Fibroblast of skin of left biceps (primary cell): ENCODE data around the gene ABCB11.
"Not testable (repeated sequence)": the region's sequence is repeated elsewhere in the genome, so short reads cannot be mapped to it uniquely, and the experiment has no call there.

Experiments
- DNase-seq, 2 experiments: peaks; one replicate each; pipeline ENCODE4 v3.0.0-alpha.2; 2013; ENCODE audit warnings: low read depth in 2 of 2

The ABCB11 gene

DNA sequence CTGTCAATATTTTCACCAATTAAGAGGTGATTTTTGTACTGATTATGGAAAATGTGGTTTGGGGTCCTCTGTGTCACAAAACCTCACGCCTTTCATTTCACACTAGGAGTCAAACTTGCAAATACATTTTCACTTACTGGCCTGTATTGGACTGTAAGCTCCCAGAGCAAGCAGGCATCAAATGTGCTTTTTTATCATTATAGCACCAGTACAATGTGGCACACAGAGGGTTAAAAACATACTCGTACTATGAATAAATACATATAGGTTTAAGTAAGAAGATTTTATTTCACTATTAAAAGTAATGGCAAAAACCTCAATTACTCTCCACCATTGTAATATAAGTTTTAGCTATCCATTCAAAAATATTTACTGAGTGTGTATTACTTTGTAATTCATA is 56.7 kb downstream of the ABCB11 start:
- DNase-seq = no peak

DNA sequence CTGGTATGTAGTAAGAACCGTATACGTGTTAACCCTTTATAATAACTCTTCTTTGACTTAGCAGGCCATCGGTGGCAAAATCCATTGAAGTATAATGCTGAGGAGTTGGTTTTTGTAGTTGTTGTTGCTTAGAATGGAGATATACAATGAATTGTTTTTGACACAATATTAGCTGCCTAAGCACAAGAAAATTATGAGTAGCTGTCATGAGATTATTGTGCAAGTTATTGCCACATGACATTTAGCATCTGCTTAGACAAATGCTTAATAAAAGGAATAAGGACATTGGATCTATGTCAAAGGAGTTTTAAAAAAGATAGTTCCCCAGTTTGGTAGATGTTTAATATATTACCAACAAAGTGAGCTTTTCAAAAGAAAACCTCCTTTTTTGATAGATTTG is 59.9 kb downstream of the ABCB11 start:
- no peak for DNase-seq

DNA sequence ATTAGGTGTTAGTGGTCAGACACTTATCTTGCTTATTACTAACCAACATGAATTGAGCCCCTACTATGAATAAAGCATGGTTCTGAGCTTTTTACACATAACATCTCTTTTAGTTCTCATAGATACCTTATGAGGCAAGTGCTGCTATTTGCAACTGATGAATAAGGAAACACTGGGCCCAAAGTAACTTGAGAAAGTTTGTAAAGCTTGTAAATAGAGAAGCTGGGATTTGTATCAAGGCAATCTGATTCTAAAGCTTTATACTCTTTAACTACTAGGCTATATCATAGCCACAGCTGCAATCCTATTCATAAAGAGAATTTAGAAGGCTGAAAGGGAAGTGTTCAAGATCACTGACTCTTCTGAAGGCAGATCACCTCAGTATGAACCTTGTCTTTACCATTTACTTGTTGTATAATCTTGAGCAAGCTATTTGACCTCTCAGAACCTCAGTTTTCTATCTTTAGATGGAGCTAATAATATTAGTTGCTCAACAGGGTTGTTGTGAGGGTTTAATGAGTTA is 60.4 kb downstream of the ABCB11 start:
- DNase-seq = no peak

DNA sequence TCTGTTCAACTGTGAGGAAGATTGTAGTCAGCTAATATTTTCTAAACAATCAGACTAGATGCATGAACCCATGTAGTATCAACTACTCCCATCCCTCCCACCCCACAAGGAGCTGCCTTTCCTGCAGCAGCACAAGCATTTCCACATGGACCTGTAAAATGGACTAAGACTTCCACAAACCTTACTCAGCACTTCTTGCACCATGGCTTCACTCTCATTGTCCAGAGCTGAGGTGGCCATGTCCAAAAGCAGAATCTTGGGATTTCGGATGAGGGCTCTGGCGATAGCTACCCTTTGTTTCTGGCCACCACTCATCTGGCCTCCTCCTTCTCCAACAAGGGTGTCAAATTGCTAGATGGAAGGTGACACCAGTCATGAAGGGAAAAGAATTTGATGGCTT is 61.3 kb downstream of the ABCB11 start:
- no peak for DNase-seq

DNA sequence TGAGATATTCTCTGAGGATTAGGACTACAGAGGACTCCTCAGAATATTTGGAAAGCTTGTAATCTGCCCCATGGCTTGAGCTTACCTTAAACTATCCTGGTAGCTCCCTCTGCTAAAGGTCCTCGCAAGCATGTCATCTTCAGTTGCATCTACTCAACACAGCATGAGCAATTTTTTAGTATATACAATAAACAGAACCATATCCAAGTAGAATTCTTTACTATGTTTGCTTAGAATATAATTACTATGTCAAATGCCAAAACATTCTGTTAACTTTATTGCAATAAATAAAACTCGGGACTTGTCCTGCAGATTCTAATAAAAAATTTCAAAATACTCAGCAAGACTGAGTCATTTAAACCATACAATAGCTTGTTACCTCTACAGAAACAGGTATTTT is 62.8 kb downstream of the ABCB11 start:
- no peak for DNase-seq

DNA sequence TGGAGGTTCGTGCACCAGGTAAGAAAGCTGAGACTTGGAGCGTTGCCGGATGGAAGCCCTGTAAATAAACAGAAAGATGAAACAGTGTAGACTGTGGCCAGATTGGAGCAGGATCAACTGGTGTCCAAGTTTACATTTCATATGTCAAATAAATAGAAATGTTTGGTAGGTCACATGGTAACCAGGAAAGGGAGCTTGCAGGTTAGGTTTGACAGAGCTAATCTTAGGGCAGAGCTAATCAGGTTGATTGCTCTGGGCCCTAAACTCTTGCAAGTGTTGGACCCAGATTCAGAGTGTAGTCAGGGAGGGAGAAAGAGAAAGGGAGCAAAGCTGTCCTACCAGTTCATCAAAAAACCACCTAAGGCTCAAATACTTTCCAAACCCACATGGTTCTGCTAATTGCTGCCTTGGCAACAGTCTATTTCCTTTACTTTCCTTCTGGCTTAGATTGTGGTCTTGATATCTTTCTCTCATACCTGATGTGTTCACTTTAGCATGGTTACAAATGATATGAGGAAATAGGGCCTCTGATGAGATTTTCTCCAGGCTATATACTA is 66.8 kb downstream of the ABCB11 start:
- no peak for DNase-seq

DNA sequence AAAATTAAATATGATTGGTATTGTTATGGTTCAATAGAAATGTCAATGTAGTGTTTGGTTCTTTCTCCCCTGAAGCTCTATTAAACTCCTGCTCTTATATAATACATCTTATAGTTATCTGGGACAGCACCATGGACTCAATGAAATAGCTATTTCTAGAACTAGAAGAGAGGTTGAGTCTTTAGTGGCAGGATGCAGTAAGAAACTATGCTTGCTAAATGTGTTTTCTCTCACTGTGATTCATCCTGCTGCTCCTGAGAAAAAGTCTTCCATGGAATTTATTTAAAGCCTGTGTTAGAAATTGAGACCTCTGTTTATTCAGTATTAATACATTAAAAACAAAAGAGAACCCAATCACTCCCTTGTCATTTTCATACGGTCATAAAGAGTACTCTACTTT is 68.5 kb downstream of the ABCB11 start:
- DNase-seq = no peak

DNA sequence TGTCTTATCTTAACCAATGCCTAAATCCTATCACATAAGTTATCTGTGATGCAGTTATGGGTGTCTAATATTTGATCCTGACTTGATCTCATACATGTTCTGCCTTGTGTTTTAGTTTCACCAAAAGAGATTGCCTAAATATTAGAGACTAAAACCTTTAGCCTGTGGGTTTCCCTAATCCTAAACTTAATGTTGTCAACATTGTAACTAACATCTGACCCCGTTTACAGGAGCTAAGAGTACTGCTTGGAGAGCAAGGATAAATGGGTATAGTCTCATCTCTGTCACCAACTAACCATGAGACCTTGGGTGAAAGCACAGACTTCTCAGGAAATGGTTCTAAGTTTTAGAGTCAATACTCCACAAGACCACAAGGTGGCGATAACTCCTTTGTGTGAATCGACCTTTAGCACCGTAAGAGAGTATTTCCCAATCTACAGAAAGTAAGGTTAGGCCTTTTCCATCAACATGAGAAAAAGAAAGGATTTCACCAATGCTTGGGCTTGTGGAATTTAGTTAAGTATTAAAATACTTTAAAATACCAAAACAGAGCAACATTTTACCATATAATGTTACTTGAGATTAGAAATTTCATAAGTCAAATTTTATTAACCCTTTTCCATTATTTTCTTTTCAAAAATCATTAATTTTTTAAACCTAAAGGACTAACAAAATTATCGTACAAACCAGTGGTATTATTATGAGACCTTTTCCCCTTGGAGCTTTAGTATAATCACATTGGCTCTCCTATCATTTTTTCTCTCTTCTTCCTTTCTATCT is 69.5 kb downstream of the ABCB11 start:
- DNase-seq = peak; percentile 20 to 39

DNA sequence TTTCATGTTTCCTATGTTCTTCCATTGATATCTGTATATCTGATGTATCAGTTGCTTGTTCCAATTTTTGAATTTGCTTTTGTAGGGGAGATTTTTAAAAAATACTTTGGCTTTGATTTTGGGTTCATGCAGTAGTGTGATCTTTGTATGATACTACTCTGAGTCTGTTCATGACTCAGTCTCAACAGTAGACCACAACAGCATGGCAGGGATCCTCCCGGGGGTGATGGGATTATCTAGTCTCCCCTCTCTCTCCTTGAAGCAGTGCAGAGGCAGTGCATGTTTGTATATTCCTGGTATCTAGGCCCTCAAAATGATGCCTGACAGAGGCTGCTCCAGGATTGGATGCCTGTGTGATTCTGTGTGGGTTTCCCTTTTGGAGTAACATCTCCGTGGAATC is 74.7 kb downstream of the ABCB11 start:
- DNase-seq = no peak

DNA sequence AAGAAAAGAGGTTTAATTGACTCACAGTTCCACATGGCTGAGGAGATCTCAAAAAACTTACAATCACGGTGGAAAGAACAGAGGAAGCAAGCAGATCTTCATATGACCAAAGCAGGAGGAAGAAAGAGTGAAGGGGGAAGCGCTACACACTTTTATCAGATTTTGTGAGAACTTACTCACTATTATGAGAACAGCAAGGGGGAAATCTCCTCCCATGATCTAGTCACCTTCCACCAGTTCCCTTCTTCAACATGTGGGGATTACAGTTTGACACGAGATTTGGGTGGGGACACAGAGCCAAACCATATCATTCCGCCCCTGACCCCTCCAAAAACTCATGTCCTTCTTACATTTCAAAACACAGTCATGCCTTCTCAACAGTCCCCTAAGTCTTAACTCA is 75.8 kb downstream of the ABCB11 start:
- no peak for DNase-seq

DNA sequence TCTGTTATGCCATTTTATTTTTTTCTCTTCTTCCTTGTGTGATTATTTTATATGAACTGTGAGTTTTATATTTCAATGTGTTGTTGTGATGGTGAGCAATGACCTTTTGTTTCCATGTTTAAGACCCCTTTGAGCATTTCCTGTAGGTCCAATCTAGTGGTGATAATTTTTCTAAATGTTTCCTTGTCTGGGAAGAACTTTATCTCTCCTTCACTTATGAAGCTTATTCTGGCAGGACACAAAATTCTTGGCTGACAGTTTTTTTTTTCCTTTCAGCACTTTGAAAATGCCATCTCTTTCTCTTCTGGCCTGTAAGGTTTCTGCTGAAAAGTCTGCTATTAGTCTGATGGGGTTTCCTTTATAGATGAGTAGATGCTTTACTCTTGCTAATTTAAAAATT is 76.9 kb downstream of the ABCB11 start:
- no peak for DNase-seq

DNA sequence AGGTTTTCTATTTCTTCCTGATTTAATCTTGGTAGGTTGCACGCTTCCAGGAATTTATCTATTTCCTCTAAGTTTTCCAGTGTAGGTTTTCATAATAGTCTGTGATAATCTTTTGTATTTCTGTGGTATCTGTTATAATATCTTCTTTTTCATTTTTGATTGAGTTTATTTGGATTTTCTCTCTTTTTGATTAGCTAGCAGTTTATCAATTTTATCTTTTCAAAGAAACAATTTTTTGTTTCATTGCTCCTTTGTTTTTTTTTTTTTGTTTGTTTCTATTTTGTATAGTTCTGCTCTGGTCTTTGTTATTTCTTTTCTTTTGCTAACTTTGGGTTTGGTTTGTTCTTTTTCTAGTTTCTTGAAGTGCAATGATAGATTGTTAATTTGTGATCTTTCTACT is 78.7 kb downstream of the ABCB11 start:
- DNase-seq = no peak

DNA sequence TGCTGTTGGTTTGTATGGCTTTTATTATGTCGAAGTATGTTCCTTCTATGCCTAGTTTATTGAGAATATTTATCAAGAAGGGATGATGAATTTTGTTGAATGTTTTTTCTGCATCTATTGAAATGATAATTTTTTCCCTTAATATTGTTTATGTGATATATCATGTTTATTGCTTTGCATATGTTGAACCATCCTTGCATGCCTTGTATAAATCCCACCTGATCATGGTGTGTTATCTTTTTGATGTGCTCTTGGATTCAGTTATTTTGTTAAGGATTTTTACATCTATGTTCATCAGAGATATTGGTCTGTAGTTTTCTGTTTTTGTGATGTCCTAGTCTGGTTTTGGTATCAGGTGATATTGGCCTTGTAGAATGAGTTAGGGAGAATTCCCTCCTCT is 79.3 kb downstream of the ABCB11 start:
- DNase-seq = no peak

DNA sequence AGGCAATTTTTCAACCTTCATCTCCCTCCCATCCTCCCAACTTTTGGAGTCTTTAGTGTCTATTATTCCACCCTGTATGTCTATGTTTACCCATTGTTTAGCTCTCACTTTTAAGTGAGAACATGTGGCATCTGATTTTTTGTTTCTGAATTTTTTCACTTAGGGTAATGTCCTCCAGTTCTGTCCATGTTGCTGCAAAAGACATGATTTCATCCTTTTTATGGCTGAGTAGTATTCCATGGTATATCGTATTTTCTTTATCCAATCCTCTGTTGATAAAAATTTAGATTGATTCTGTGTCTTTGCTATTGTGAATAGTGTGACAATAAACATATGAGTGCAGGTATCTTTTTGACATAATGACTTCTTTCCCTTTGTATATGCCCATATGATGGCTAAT is 81.8 kb downstream of the ABCB11 start:
- no peak for DNase-seq

DNA sequence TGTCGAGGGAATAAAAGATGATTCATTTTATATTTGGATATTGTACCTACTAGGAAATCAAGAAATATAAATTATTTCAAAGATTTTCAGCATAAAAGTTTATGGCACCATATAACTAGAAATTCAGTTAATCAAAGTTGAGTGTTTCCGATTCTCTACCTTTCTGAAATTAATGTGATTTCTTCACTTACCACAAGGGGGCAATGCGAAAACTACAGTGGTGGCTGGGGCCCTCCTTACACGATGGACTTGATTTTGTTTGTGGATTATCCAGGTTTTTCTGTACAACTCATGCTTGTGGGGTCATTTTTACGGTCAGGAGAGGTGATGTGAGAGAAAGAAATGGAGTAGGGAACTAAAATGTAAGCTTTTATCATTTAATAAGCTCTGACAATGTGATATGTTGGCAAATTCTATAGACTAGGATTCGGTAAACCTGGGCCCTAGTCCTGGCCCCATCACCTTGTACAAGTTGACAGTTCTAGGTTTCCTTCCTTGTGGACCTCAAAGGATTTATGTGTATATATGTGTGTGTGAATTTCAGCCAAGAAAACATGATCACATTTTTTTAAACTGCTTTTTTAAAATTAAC is 82.4 kb downstream of the ABCB11 start:
- DNase-seq = no peak

DNA sequence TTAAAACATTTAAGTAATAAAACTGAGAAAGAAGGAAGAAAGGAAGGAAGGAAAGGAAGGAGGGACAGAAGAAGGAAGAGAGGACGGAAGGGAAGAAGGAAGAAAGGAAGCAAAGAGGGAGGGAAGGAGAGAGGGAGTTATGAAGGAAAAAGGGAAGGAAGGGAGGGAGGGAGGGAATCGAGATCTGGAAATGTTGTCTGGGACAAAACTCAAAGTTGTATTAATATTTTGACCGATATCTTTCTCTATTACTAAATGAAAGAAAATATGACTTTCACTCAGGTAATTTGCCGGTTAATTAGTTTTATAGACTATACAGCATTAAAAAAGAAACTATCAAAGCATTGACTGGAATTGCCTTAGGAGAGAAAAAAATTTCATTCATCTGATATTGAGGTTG is 85.6 kb downstream of the ABCB11 start:
- no peak for DNase-seq

DNA sequence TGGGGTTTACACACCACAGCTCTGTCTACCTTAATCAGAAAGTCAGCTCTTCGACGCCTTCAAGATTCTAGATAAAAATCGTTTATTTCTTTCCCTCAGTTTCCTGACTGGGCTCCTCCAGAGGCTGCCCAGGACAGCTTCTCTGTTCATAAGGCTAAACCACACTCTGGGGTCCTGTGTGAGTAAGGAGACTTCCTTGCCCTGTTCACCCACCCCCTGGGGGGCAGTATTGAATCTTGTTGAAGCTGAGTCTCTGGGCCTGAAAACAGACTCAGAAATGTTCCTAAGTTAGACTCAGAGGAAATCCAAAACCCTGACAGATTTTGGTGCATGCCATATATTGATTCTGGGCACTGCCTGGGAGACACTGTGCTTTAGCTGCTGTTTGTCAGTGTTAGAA is 87.1 kb downstream of the ABCB11 start:
- no peak for DNase-seq

DNA sequence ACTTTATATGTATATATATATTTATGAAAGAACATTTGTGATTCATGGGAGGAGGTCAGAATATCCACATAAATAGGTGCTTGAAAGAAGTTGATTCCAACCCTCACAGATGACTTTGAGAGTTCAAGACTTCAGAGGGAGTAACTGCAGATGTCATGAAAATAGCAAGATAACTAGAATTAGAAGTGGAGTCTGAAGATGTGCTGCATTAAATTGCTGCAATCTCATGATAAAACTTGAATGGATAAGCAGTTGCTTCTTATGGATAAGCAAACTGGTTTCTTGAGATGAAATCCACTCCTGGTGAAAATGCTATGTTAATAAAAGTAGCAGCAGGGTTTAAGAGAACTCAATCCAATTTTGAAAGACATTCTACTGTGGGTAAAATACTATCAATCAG is 89.8 kb downstream of the ABCB11 start:
- DNase-seq = no peak

DNA sequence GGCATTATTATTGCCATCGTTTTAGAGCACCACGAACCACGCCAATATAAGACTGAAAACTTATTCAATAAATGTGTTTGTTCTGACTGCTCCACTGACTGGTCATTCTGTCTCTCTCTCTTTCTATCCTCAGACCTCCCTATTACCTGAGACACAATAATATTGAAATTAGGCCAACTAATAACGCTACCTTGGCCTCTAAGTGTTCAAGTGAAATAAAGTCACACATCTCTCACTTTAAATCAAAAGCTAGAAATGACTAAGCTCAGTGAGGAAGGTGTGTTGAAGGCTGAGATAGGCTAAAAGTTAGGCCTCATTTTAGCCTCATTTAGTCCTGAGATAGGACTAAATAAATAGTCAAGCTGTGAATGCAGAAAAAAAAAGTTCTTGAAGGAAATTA is 91.2 kb downstream of the ABCB11 start:
- DNase-seq = no peak

DNA sequence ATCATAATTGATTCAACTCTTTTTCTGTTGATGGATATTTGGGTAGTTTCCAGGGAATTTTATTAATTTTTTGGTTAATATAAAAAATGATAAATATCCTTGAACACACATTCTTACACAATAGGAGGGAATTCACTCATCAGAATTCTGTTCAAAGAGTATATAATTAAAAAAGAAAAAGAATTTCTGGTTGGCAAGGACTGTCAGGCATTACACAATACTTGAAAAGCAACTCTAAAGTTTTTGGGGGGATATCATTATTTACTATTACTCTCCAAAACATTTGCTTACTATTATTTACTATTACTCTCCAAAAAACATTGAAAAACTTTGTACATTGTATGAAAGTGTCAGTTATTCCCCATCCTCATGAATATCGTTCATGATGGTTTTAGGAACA is 92.1 kb downstream of the ABCB11 start:
- no peak for DNase-seq

DNA sequence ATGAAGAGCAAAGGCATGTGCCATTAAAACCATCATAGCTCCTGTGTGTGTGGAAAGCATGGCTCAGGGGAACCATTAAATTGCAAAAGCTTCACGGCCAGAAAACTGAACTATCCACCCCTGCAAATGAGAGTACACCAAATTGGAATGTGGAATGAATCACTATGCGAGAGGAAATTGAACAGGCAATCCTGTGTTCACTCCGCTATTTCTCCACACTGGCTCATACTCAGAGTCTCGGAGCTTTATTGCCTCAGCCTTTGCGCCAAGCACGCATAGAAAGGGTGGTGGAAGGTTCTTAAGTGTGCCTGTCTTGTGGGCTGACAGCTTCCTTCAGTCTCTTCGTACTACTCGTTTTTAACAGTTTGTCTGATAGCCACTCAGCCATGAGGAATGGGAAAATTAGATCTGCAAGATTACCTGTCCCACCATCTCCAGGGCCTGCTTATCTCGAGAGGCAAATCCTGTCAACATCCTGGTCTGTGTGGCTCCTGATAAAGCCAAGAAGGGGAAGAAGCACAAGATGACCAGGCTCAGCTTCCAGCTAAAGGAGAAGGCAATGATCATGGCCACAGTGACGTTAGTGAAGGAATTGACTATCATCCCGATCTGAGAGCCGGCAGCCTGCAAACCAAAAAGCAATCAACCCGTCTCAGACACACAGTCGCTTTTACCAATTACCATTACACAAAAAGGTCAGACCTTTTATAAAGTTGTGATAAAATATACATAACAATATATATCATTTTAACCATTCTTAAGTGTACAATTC is 95.1 kb downstream of the ABCB11 start:
- DNase-seq = no peak

DNA sequence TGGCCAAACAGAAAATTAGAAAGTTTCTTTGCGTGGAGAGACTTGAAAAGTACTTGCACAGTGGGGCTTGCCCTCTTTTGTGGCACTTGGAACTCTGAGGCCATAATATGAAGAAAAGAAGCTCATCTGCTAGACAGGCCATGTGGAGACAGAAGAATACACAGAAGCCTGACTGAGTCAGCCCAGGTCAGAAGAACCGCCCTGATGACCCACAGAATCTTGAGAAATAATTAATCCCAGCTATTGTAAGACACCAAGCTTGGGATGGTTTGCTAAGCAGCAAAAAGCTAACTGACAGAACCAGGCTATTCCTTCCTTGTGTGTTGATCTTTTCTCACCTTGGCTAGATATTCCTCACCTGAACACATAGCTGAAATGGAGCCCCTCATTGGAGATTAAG is 96.3 kb downstream of the ABCB11 start:
- no peak for DNase-seq

DNA sequence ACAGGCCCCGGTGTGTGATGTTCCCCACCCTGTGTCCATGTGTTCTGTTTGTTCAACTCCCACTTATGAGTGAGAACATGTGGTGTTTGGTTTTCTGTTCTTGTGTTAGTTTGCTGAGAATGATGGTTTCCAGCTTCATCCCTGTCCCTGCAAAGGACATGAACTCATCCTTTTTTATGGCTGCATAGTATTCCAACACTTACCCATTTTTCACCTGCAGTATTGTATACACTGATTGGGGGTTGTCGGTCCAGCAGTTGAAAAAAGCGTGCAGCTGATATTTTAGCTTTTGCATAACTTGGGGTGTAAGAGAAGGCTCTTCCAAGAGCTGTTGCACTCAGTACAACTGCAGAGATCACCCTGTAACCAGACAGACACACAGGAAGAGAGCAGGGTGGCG is 99.0 kb downstream of the ABCB11 start:
- DNase-seq = not testable (repeated sequence)
